KMS-11 (cell line): ENCODE measurements around the gene LIME1.
A peak's percentile ranks its signal among the peaks of the same experiment; 100 is the strongest.

Source experiments
- H2AFZ ChIP-seq: fragments of 200-600 bp; sonication (generic); 2 replicates; pipeline ENCODE4 v1.6.1; 2016; ENCODE audit warnings: antibody characterized with exemption, mixed run types, low read depth
- H3K27ac ChIP-seq: fragments of 200-600 bp; sonication (generic); 2 replicates; pipeline ENCODE4 v1.6.1; 2016; ENCODE audit warnings: mild to moderate bottlenecking, mixed run types
- H3K27me3 ChIP-seq: fragments of 200-600 bp; sonication (generic); 2 replicates; pipeline ENCODE4 v1.6.1; 2017; ENCODE audit warnings: mild to moderate bottlenecking, low read depth, mixed run types, moderate library complexity; ENCODE audit not compliant: insufficient read depth
- H3K36me3 ChIP-seq: fragments of 200-600 bp; sonication (generic); 2 replicates; pipeline ENCODE4 v1.6.1; 2017; ENCODE audit warnings: mild to moderate bottlenecking, mixed run types; ENCODE audit not compliant: insufficient read depth
- H3K4me1 ChIP-seq: fragments of 200-600 bp; sonication (generic); 2 replicates; pipeline ENCODE4 v1.6.1; 2016; ENCODE audit warnings: mild to moderate bottlenecking, low read depth, mixed run types; ENCODE audit not compliant: poor library complexity, severe bottlenecking
- H3K4me2 ChIP-seq: fragments of 200-600 bp; sonication (generic); 2 replicates; pipeline ENCODE4 v1.7.0; 2016; ENCODE audit warnings: mild to moderate bottlenecking, mixed run types
- H3K4me3 ChIP-seq: fragments of 200-600 bp; sonication (generic); IDR thresholded peaks from 2 replicates; pipeline ENCODE4 v1.6.1; 2017; ENCODE audit warnings: low read depth, low read length, mixed read lengths; ENCODE audit not compliant: insufficient read depth
- H3K79me2 ChIP-seq: fragments of 200-600 bp; sonication (generic); 2 replicates; pipeline ENCODE4 v1.6.1; 2016; ENCODE audit warnings: low read depth, mixed run types; ENCODE audit not compliant: insufficient read depth
- H3K9ac ChIP-seq: fragments of 200-600 bp; sonication (generic); 2 replicates; pipeline ENCODE4 v1.6.1; 2016; ENCODE audit warnings: mild to moderate bottlenecking, mixed run types
- H4K20me1 ChIP-seq: fragments of 200-600 bp; sonication (generic); 2 replicates; pipeline ENCODE4 v1.6.1; 2016; ENCODE audit warnings: mild to moderate bottlenecking, mixed run types; ENCODE audit not compliant: insufficient read depth
- CTCF ChIP-seq: fragments of 200-600 bp; sonication (generic); conservative IDR thresholded peaks from 2 replicates; pipeline ENCODE4 v1.6.1; 2017; ENCODE audit warnings: low read depth, mild to moderate bottlenecking, antibody characterized with exemption, low read length, moderate library complexity, mixed read lengths

The LIME1 gene, protein sequence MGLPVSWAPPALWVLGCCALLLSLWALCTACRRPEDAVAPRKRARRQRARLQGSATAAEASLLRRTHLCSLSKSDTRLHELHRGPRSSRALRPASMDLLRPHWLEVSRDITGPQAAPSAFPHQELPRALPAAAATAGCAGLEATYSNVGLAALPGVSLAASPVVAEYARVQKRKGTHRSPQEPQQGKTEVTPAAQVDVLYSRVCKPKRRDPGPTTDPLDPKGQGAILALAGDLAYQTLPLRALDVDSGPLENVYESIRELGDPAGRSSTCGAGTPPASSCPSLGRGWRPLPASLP

GRCh38 chr20:63735859-63736718 is at the start of gene LIME1:
TSS of gene LIME1 (plus strand) at chr20:63736664. CDS start at chr20:63737550, 886 bp downstream.
- Histone ChIP-seq H3K4me1 (peaks cover 53% of the 10 kb centered on the region), H4K20me1 (no peaks in the 10 kb centered on the region), H3K9ac (peak within 1 kb of the TSS; percentile 75), H3K4me3 (peak within 1 kb of the TSS; percentile 60), H2AFZ (no peak within 1 kb of the TSS), H3K27ac (peak within 1 kb of the TSS; percentile 80), H3K4me2 (peak within 1 kb of the TSS; percentile 94), H3K36me3 (no peaks in the 10 kb centered on the region), H3K79me2 (peaks cover 20% of the 10 kb centered on the region; the same call in 1 of the 2 replicates), H3K27me3 (no peaks in the 10 kb centered on the region)
- TF ChIP-seq CTCF, result 0 out of 2 replicates have a peak, but pooled peaks have one; percentile 6

GRCh38 chr20:63687419-63688178 is 48.9 kb upstream of the LIME1 start:
- no peaks in the 10 kb centered on the region for H3K79me2 ChIP-seq
- H3K4me1 ChIP-seq, result no peaks in the 10 kb centered on the region
- no peak overlapping the region for H3K27ac ChIP-seq
- H3K4me2 ChIP-seq, result no peak overlapping the region
- no peak overlapping the region for H3K9ac ChIP-seq
- no peak for TF ChIP-seq CTCF
- H3K27me3 ChIP-seq, result no peaks in the 10 kb centered on the region
- H3K4me3 ChIP-seq, result no peak overlapping the region
- H4K20me1 ChIP-seq, result no peaks in the 10 kb centered on the region
- no peaks in the 10 kb centered on the region for H3K36me3 ChIP-seq
- no peak overlapping the region for H2AFZ ChIP-seq

DNA sequence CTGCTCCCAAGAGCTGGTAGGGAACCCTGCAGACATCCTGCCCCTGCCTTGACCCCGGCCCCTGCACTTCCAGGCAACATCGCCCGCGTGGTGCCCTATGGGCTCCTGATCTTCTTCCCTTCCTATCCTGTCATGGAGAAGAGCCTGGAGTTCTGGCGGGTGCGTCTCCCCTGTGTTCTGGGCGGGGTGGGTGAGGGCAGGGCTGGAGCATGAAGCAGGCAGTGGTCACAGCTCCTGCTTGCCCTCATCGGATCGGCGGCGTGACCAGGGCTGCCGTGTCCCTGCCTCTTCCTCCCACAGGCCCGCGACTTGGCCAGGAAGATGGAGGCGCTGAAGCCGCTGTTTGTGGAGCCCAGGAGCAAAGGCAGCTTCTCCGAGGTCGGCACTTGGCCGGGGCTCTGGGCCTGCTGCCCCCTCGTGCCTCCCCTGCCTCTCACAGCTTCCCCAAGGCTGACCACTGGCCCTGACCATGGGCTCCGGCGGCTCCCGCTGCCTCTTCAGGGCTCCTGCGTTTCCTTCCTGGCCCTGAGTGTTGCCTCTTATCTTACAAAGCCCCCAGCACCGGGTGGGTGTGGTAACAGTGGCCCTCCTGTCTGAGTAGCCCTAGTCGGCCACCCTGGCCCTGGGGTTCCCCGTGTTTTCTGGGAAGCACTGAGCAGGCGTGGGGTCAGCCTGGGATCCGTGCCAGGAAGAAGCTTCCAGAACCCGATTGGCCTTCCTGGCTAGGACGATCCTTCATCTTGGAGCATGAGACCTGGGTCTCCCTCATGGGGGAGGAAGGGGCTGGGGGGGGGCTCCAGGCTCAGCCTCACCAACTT is 48.0 kb upstream of the LIME1 start:
- H3K4me2 ChIP-seq, result no peak overlapping the region
- no peaks in the 10 kb centered on the region for H4K20me1 ChIP-seq
- H3K79me2 ChIP-seq, result no peaks in the 10 kb centered on the region
- H3K36me3 ChIP-seq, result no peaks in the 10 kb centered on the region
- no peak overlapping the region for H3K9ac ChIP-seq
- no peaks in the 10 kb centered on the region for H3K4me1 ChIP-seq
- no peaks in the 10 kb centered on the region; the same call in 1 of the 2 replicates for H3K27me3 ChIP-seq
- H3K27ac ChIP-seq, result no peak overlapping the region
- TF ChIP-seq CTCF, result no peak
- no peak overlapping the region for H2AFZ ChIP-seq
- no peak overlapping the region for H3K4me3 ChIP-seq
